Neural cell (in vitro differentiated cells): Measurements from ENCODE around the gene TAOK3.

Experiments used
- CTCF ChIP-seq: fragments of 450-650 bp; IDR thresholded peaks from 2 replicates; pipeline ENCODE4 v1.5.1; 2014; ENCODE audit warnings: antibody characterized with exemption, mild to moderate bottlenecking, moderate library complexity; ENCODE audit not compliant: poor library complexity, severe bottlenecking
- EP300 ChIP-seq: fragments of 450-650 bp; conservative IDR thresholded peaks from 2 replicates; pipeline ENCODE4 v1.6.1; 2014; ENCODE audit warnings: antibody characterized with exemption, mild to moderate bottlenecking, moderate library complexity; ENCODE audit not compliant: poor library complexity, severe bottlenecking
- EZH2 ChIP-seq: fragments of 200-600, 300-800 bp; shearing (Covaris generic), sonication (generic); IDR thresholded peaks from 2 replicates; pipeline ENCODE4 v1.6.1; 2014; ENCODE audit warnings: antibody characterized with exemption, low read length, borderline replicate concordance, mild to moderate bottlenecking; ENCODE audit not compliant: insufficient read depth, poor library complexity, severe bottlenecking
- MXI1 ChIP-seq: fragments of 450-650 bp; conservative IDR thresholded peaks from 2 replicates; pipeline ENCODE4 v1.6.1; 2014; ENCODE audit warnings: antibody characterized with exemption, mild to moderate bottlenecking; ENCODE audit not compliant: poor library complexity, severe bottlenecking
- POLR2AphosphoS5 ChIP-seq: IDR thresholded peaks from 2 replicates; pipeline ENCODE4 v1.6.1; 2012
- RAD21 ChIP-seq: fragments of 450-650 bp; conservative IDR thresholded peaks from 2 replicates; pipeline ENCODE4 v1.6.1; 2014; ENCODE audit warnings: antibody characterized with exemption, mild to moderate bottlenecking, moderate library complexity
- SMC3 ChIP-seq: fragments of 450-650 bp; conservative IDR thresholded peaks from 2 replicates; pipeline ENCODE4 v1.6.1; 2014; ENCODE audit warnings: antibody characterized with exemption, mild to moderate bottlenecking, moderate library complexity; ENCODE audit not compliant: poor library complexity
- TAF1 ChIP-seq: IDR thresholded peaks from 2 replicates; pipeline ENCODE4 v1.6.1; 2012; ENCODE audit warnings: low read depth

DNA sequence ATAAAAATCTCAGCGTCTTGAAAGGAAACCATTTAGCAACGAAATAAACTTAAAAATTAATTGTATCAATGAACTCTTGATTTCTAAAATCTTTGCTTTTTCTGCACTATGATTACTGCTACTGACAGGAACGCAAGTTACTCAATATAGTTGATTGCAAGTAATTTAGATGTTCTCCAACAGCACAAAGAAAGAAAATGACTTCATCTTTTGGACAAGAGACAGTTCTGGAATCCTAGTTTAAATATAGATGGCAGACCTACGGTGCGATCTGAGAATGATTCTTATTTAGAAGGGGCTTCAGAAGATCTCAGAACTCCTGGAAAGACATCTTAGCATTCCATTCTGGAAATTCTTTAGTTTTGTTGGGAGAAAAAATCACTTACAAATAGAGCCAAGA, 2.2 kb upstream of the TAOK3 start:
- no peak for TF ChIP-seq POLR2AphosphoS5
- no peak for TF ChIP-seq MXI1
- TF ChIP-seq CTCF: no peak
- no peak for TF ChIP-seq EP300
- TF ChIP-seq EZH2: no peak
- TF ChIP-seq SMC3: no peak
- no peak for TF ChIP-seq TAF1
- TF ChIP-seq RAD21: no peak
